Dedifferentiated amniotic fluid mesenchymal stem cell (primary cell): ENCODE measurements around the gene VTI1B.
A peak's percentile ranks its signal among the peaks of the same experiment; 100 is the strongest.
"Not testable (repeated sequence)": the region's sequence is repeated elsewhere in the genome, so short reads cannot be mapped to it uniquely, and the experiment has no call there.

Source experiments
- DNase-seq: peaks from one replicate; pipeline ENCODE4 v3.0.0-alpha.2; 2016; ENCODE audit errors: extremely low spot score

Gene VTI1B

DNA sequence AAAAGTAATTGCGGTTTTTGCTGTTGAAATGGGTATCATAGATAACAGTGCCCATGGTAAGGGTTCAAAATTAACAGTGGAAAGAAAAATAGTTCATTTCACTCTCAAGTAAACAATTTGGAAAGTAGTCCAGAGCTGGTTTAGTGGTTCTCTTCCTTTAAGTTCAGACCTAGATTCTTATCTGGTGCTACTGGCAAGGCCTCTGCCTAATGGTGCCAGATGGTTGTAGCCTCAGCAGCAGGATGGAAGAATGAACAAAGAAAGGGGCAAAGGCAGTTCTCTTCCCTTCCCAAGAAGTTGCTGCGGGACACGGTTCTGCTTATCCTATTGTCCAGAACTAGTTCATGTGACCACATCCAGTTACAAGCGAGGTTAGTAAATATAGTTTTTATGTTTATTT is 44.2 kb downstream of the VTI1B start:
- DNase-seq, result no peak

DNA sequence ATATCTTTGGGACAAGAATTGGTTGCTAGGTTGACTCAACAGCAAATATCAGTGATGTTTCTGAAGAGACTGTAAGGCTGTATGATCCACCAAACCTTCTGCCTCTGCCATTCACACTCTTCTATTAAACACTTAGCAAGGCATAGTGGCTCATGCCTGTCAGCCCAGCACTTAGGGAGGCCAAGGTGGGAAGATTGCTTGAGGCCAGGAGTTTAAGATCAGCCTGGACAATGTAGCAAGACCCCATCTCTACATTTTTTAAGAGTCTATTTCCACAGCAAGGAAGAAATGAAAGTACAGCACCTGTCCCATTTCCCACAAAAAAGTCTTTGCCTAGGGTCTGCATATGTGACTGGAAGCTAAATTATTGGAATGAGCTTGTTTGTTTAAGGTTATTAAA is 46.9 kb downstream of the VTI1B start:
- DNase-seq, result no peak

DNA sequence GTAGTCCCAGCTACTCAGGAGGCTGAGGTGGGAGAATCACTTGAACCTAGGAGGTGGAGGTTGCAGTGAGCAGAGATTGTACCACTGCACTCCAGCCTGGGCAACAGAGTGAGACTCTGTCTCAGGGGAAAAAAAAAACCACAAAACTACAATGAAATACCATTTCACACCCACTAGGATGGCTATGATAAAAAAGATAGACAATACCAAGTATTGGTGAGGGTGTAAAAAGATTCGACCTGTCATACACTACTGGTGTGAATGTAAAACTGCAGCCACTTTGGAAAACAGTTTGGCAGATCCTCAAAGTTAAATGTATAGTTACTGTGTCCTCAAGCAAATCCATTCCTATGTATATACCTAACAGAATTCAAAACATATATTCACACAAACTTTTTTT is 48.3 kb downstream of the VTI1B start:
- DNase-seq, result not testable (repeated sequence)

DNA sequence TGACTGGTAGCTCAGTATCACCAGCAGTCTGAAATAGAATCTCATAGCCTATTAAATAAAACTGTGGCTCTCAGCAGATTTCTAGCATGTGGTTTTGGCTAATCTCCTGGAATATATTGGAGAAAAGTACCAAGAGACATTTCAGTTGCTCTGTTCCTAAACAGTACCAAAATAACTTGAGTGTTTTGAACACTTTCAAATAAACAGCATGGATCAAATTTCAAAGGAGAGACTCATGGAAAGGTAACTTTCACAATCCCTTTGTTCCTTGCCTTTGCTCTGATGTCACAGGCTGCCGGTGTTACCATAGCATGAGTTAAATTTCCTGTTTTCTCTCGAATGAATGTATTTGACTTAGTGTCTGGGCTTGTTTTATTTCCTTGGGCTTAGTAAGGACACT is 51.3 kb downstream of the VTI1B start:
- DNase-seq, result no peak

DNA sequence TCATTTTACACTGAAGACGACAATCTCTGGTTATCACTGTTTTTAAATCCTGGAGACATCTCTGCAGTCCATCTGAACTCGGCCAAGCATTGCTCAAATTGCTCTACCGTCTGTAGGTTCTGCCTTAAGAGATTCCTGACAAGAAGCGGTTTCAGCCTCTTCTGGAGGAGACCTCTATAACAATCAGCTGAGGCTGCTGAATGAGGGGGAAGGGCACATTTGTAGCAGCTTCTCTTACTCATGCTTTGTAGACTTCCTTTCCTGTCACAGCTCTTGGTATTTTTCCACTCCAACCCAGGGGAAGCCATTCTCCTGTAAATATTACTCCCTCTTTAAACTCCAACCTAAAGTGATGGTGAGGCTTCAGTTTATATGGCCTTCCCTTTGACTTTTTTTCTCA is 51.8 kb downstream of the VTI1B start:
- peak; percentile 54 for DNase-seq

DNA sequence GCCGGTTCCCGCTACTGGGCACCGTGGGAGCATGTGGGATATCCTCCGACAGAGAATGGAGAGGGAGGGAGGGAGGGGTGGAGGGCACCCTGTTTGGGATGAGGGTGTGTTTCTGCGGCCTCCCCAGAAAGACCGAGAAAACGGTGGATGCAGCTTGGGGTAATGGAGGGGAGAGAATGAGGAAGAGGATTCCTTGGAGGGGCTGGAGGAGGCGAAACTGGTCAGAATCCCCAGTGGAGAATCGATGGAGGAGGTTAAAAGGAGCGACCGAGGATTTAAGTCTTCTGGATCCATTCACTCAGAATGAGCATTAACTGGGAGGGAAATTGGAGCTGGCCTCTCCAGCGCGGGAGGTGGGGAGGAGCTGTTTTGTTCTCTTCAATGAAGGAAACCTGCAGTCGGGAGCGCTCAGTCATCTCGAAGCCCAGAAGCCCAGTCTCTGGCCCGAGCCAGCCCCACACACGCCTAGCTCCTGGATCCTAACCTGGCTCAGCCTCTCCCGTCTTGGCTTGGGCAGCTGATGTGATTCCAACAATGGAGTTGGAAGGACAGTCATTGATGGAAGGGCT is 54.1 kb downstream of the VTI1B start:
- no peak for DNase-seq

DNA sequence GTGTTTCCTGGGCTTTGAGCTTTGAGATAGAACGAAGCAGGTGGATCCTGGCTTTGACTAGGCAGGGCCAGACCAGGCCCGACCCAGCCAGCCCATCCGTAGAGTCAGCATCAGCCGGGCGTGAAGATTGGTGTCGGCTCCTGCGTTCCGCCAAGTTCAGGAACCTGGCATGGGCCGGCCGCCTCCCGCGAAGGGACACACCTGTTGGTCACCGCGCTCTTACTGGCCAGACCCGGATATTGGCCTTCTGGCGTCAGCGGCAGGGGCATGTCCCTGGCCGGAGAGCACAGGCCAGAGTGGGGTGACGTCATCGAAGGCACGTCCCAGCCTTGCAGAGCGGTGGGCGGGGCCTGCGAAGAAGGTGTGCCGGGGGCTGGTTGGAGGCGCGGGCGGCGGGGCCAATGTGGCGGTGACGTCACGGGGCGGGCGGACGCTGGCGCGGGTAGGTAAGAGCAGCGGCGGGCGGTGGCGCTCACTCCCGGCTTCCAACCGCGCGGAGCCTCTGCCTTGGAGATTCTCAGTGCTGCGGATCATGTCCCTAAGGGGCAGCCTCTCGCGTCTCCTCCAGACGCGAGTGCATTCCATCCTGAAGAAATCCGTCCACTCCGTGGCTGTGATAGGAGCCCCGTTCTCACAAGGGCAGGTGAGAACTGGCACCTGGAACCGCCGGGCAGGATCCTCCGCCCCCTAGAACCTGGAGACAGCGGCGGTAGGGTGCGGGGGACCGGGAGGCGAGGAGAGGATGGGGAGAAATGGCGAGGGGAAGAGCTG is 54.8 kb downstream of the VTI1B start, which contains the start of gene ARG2:
TSS of gene ARG2 (plus strand) at position 475 of the 771 bp plus-strand sequence. CDS start at position 533, 58 bp downstream.
- DNase-seq, result peak; percentile 67

DNA sequence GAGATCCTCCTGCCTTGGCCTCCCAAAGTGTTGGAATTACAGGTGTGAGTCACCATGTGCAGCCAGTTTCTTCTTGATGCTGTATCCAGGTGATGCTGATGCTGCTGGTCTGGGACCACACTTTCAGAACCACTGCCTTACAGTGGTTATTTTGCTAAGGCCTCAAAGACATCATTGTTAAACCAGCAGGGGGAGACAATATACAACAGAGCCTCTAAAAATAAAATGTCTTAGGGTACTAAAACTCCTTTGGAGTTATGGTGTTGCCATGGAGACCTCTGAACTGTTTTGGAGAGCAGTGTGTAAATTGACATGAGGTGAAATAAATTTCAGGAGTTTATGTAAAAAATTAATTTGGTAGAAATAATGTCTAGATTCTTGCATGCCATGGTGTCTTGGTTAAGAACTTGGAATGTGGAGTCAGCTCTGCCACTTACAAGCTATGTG is 55.8 kb downstream of the VTI1B start:
- DNase-seq, result peak; percentile 91

DNA sequence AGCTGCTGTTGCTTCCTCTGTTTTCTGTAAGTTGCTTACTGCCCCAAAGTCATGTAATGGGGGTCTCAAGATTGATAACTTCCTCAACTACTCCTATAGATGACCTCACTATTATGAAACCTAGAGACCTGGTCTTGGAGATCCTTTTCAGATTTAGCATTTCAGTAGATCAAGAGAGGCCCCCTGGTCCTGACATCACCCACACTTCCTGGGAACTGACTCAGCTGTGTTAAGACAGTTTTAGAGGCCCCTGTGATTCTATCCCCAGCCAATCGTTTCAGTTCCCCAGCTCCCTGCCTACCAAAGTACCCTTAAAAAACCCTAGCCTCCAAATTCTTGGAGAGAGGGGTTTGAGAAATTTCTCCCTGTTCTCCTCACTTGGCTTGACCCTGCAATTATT is 63.9 kb downstream of the VTI1B start:
- no peak for DNase-seq

DNA sequence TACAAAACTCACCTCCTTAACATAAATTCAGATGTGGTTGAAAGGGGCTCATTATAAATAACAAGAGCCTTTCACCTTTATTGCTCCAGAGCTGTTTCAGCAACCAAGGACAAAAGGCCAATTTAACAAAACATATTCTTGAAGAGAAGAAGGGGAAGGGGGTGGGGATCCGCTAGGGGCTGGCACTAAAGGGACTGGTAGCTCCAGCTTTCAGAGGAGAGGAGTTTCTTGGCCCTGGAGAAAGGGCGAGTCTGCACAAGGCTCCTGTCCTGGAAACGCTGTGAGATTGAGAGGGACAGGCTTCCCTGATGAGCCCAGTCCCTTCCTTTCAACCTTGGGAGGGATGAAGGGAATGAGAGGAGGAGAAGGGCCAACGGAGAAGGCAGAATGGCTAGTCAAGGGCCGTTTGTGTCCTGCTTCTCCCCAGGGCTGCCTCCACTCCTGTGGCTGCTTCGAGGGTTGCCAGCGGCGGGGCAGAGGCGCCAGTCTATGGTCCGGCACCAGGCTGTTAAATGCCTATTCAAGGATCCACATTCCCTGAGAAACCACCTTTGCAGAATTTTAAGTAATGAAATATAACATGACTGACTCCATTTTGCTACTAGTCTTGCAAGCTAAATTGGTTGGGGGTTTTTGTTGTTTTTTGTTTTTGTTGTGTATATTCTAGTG is 64.7 kb downstream of the VTI1B start:
- no peak for DNase-seq

DNA sequence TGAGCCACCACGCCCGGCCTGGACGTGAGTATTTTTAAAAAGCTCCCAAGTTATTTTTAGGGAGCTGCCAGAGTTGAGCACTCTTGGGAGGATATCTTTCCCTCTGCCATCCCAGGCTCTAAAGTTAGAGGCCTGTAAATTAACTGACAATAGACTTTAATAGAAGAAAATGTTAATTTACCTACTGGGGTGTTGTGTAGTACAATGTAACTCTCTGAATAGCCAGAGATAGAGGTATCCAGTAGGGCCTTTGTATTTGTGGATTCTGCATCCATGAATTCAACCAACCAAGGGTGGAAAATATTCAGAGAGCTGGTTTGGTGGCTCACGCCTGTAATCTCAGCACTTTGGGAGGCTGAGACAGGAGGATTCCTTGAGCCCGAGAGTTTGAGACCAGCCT is 66.8 kb downstream of the VTI1B start:
- no peak for DNase-seq

DNA sequence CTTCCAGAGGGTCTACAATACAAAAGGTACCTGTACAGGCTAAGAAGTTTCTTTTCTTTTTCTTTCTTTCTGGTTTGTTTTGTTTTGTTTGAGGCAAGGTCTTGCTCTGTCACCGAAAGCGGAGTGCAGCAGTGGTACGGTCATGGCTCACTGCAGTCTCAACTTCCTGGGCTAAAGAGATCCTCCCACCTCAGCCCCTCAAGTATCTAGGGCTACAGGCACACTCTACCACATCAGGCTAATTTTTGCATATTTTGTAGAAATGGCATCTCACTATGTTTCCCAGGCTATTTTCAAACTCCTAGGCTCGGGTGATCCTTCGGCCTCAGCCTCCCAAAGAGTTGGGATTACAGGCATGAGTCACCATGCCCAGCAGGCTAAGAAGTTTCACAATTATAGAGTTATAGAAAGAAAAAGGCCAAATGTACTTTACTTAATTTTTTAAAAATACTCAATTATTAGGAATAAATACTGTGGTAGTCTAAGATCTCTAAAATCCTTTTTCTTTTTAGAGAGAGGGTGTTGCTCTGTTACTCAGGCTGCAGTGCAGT is 71.4 kb downstream of the VTI1B start:
- no peak for DNase-seq

DNA sequence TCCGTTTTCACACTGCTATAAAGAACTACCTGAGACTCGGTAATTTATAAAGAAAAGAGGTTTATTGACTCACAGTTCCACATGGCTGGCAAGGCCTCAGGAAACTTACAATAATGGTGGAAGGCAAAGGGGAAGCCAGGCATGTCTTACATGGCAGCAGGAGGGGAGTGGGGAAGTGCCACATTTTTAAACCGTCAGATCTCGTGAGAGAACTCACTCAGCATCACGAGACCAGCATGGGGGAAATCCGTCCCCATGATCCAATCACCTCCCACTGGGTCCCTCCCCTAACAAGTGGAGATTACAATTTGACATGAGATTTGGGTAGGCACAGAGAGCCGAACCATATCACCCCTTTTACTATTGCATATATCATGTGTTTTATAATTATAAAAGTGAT is 72.4 kb downstream of the VTI1B start:
- no peak for DNase-seq

DNA sequence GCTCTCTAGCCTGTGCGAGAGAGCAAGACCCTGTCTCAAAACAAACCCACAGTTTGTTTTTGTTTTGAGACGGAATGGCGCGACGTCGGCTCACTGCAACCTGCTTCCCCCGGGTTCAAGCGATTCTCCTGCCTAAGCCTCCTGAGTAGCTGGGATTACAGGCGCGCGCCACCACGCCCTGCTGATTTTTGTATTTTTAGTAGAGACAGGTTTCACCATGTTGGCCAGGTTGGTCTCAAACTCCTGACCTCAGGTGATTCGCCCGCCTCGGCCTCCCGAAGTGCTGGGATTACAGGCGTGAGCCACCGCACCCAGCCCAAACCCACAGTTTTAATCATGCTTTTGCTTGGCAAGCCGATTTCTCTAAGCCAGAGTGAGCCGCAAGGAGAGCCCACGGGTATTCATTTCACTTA is 73.9 kb downstream of the VTI1B start:
- DNase-seq, result not testable (repeated sequence)

DNA sequence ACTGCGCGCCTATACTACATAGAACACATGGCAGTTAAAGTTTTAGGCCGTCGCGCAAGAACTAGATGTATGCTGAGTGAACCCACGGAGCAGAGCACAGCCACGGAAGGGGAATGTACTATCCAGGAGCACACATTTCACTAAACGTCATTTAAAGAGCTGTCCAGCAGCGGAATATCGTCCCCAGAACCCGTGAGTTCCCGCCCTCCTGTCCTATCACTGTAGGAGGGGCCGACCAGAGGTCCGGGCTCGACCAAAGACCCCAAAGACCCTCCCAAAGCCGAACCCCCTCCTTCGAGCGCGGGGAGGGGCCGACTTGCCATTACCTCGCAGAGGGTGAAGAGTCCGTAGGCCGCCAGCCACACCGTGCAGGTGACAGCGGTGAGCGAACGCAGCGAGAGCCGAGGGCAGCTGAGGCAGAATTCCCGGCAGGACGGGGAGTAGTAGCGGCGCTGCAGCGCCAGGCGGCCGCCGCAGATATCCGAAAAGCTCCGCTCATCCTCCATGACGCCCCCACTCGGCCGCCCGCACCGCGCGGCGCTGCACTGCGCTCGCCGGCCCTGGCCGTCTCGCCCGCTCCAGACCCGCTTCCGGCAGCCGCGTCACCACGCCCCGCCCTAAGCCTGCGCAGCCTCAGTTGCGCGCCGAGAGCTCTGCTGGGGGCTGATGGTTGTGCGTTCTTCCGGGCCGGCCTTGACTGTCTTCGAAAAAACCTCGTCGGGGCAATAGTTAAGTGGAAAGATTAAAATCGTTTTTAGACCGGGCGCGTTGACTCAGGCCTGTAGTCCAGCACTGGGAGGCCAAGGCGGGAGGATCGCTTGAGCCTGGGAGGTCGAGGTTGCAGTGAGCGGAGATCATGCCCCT is 74.5 kb downstream of the VTI1B start, which contains the start of gene PIGH:
TSS of gene PIGH (minus strand) at position 571 of the 864 bp plus-strand sequence. CDS start at position 506, 65 bp downstream.
- DNase-seq, result peak; percentile 78
